H1 (cell line): ENCODE results near the gene DPP10. TPM values are rescaled to one million over a fixed set of nuclear protein-coding genes. Genes with fewer than 3 reads are reported as not detected.
A peak's percentile ranks its signal among the peaks of the same experiment; 100 is the strongest.

Source experiments
- TAF1 ChIP-seq: IDR thresholded peaks from 2 replicates; pipeline ENCODE4 v1.6.1; 2011; ENCODE audit warnings: mild to moderate bottlenecking, low read depth, low read length
- polyA plus RNA-seq, 7 experiments: library from polyadenylated mRNA; depleted of rRNA in 3 of 7; stranded (reverse) in 5 of 7; unstranded in 2 of 7; fragments of >200 nt in 5 of 7; fragments of 200-250 nt in 2 of 7; gene quantifications; 1 replicate in 5 of 7; 2 replicates in 1 of 7; 4 replicates in 1 of 7; pipeline versions ENCODE4 v1.2.1 to v1.2.3, GENCODE V29; 2011 to 2013; ENCODE audit warnings: missing spikeins in 2 of 7, mixed read lengths in 2 of 7
- total RNA-seq: library from RNA; stranded (reverse); fragmentation: NEBNext Ultra II Directional; extraction: Animal tissue kit (Norgen Biotek cat#: 25700); gene quantifications from 2 replicates; pipeline ENCODE4 v1.2.1, GENCODE V29; 2021

The DPP10 gene
- total and polyA plus RNA-seq, 2 of the 8 experiments (the other 6 are each of a cell fraction or from before 2014, with no cell fraction given) = 3.3 to 7.2 TPM

DNA sequence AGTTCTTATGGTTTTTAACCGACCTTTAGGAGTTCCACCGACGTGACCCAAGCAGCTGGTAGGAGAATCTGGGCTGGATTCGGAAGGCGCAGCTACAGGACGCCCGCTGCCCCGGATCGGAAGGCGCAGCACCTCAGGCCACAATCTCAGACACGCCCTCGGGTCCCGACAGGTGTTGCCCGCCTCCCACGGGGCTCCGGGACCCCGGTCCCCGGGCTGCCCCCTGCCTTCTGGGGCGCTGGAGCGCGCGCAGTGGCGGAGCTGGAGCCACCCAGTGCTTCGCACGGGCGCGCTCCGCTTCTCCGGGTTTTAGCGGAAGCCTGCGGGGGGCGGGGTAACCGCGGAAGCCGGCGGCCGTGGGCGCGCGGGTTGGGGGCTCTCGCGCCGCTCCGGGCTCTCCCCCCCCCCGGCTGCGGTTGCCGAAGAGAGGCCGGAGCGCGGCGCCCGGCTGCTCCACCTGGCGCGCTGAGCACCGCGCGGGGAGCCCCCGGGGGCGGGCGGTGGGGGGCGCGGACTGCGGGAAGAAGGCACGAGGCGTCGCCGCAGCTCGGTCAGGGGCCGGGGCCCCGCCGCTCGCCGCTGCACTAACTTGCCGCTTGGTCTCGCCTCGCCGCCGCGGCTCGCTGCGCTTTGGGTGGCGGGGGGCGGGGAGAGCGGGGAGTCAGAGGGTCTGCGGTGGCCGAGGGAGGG is 718.8 kb downstream of the DPP10 start (continued):
- 0 out of 2 replicates have a peak, but pooled peaks have one; percentile 14 for TF ChIP-seq TAF1
